ENCODE data around the gene PDCD2L.
"Not testable (repeated sequence)": the region's sequence is repeated elsewhere in the genome, so short reads cannot be mapped to it uniquely, and the experiment has no call there.

PDCD2L gene

GRCh38 chr19:34468409-34468808, 64.2 kb downstream of the PDCD2L start:
- no peak for DNase-seq (ENCODE audit: low read depth)
- TF ChIP-seq CTCF (conservative IDR thresholded peaks at IDR 0.05; ENCODE audit: low read depth, low read length) = no peak
- H3K4me3 ChIP-seq (ENCODE audit: low read length) = no peak overlapping the region

DNA sequence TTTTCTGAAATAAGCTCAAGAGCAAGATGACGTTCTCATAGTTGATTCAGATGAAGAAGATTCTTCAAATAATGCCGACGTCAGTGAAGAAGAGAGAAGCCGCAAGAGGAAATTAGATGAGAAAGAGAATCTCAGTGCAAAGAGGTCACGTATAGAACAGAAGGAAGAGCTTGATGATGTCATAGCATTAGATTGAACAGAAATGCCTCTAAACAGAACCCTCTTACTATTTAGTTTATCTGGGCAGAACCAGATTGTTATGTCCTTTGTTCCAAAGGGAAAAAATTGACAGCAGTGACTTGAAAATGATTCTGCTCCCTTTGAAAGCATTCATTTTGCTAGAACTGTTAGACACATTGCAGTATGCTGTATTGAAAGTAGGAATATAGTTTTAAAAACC, 64.8 kb downstream of the PDCD2L start:
- DNase-seq (ENCODE audit: low read depth); H3K4me3 ChIP-seq (ENCODE audit: low read length): not testable (repeated sequence)

DNA sequence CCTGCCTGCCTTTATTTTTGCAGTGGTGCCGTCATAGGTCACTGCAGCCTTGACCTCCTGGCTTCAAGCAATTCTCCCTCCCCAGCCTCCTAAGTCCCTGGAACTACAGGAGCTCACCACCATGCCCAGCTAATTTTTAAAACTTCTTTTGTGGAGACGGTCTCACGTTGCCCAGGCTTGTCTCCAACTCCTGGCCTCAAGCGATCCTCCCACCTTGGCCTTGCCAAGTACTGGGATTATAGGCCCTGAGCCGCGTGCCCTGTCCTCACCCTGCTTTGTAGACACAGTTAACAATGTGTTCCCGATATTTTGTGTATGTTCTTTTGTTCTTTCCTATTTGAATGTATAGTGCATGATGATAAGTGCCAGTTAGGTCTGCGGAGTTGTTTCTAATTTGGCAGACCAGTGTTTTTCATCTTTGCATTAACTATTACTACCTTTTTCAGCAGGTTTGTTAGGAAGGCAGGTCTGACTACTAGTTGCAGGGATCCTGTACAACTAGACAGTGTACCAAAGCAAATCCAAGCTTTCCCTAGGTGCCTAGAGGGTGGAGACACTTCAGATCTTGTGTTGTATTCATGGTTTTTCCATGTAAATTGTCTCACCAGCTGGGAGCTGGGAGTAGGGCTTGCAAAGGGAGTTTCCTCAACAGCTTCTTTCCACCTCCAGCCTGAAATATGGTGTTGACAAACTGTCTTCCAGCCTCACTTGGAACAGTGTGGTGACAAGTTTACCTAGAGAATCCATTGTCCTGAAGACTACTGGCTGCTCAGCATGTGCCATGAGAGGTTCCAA, 67.9 kb downstream of the PDCD2L start:
- no peak overlapping the region for H3K4me3 ChIP-seq (ENCODE audit: low read length)
- TF ChIP-seq CTCF (conservative IDR thresholded peaks at IDR 0.05; ENCODE audit: low read depth, low read length) = no peak

GRCh38 chr19:34474233-34474989, 70.2 kb downstream of the PDCD2L start:
- TF ChIP-seq CTCF (conservative IDR thresholded peaks at IDR 0.05; ENCODE audit: low read depth, low read length) = no peak
- DNase-seq (ENCODE audit: low read depth) = no peak

More for the DNA sequence above, 67.9 kb downstream of the PDCD2L start:
- no peak for DNase-seq (ENCODE audit: low read depth)

GRCh38 chr19:34475026-34475974, 71.1 kb downstream of the PDCD2L start:
- no peak for TF ChIP-seq CTCF (conservative IDR thresholded peaks at IDR 0.05; ENCODE audit: low read depth, low read length)
- no peak overlapping the region for H3K4me3 ChIP-seq (ENCODE audit: low read length)
- DNase-seq (ENCODE audit: low read depth) = peak; percentile 43

More at GRCh38 chr19:34474233-34474989, 70.2 kb downstream of the PDCD2L start:
- H3K4me3 ChIP-seq (ENCODE audit: low read length) = no peak overlapping the region

Data from retinal pigment epithelial cell (primary cell).